Colon (tissue), 2 donors: Measurements from ENCODE around the gene NCAM2.

Experiments
- FAIRE-seq: peaks from 2 replicates; lab custom pipeline; 2012; peaks lifted over from hg19 to GRCh38; lab: Jason Lieb, UNC
- donor health status: control.
- donor health status: control.

Gene NCAM2

DNA sequence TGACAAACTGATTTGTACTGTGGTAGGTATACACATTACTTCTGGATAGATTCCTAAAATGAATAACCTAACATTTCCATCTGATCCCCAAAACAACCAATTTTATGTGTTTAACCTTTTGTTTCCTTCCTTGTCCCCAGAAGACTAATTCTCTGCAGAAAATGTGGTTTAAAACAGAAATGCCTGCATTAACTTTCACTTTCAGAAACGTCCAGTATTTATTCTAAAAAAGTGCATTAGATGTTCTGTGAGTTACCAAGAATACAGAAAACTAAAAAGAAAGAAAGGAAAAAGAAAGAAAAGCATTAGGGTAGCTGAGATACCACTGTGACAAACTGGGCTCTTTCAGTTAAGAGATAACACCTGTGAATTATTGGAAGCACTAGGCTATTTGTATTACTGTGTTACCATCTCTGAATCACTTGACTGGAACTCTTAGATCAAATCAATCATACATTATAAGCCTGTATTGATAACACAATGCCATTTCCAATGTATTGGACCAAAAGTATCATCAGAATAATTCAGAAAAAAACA, 177.7 kb downstream of the NCAM2 start:
- no peak for FAIRE-seq

DNA sequence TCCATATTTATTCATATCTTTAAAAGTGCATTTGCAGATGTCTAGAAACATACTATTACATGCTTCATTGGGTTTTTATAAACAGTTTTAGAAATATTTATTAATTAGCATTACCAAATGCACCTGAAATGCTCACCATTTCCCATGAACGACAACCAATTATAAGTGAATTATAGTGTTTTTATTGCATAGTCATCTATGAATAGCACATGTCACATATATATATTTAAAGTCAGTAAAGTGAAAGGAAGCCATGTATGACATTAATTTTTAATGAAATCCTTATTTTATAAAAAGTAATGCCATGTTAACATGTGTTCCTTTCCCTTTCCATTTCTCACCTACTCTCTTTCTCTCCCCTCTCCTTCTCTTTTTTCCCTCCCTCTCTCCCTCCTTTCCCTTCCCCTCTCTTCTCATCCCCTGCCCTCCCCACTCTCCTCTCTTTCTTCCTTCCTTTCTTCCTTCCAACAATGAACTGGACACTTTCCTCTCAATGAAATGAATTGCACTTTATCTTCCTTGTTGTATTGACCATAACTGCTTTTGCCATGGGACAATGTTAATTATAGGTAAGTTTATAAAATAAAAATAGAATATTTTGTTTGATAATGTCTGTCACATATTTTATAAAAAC, 179.3 kb downstream of the NCAM2 start:
- FAIRE-seq, result no peak

DNA sequence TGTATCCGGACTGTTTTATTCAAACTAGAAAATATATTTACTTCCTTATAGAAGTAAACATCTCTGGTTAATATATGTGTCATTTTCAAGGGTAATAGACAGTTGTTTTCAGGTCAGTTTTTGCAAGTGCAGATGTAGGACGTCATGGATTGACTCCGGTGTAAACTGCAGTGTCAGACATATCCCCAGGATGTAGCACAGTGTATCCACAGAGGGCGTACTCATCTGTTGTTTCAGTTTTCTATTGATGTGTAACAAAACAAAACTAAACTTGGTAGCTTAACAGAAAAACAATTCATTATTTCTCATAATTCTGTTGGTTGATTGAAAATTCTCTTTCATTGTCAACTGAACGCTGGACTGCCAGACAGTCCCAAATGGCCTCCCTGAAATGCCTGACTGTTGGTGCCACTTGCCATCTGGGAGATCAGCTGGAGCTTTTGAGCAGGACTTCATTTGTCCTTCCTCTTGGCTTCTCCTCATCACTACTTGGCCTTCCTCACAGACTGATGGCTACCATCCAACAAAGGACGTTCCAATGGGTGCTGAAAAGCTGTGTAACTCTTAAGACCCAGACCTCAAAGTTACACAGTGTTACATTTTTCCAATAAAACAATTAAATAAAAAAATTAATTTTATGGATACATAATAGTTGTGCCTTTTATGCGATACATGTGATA, 181.6 kb downstream of the NCAM2 start:
- FAIRE-seq, result no peak

DNA sequence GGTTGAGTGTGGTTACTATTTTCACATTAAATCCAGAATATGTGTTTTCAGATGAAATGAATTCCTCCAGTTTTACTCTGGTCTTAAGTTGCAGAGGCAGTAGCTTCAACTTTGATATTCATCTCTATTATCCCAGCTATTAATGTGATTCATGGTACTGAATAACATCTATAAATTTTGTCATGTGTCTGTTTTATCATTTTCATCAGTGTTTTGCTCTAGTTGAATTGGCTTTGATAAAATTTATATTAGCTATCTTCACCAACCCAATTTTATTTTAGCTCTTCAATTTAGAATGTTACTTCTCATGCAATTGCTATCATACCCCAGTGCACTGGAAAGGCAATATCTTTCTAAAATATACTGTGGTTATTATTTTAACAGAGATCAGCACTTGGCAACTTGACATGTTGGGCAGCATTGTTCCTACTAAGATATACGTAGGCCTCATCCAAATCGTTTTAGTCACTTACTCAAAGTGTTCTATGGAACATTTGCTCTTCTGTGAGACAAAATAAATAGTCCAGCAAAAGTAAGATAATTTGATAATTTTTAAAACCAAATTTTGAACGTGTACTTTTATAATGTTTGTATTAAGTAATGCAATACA, 184.3 kb downstream of the NCAM2 start:
- no peak for FAIRE-seq

DNA sequence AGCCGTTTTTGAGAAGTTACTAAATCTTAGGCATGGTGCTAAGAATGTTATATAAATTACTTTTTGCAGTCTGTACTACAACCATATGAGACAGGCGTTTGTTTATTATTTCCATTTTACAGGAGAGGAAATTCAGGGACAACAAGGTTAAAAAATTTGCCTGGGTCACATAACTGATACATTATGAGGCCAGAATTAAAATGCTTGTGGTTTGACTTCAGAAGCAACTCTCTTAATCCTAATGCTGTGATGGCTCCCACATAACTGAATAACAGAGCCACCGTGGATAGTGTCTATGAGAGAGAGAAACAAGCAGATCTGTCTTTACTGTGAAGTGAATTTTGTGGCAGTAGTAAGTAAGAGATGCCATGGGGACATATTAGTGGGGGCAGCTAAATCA, 184.9 kb downstream of the NCAM2 start:
- FAIRE-seq, result no peak

DNA sequence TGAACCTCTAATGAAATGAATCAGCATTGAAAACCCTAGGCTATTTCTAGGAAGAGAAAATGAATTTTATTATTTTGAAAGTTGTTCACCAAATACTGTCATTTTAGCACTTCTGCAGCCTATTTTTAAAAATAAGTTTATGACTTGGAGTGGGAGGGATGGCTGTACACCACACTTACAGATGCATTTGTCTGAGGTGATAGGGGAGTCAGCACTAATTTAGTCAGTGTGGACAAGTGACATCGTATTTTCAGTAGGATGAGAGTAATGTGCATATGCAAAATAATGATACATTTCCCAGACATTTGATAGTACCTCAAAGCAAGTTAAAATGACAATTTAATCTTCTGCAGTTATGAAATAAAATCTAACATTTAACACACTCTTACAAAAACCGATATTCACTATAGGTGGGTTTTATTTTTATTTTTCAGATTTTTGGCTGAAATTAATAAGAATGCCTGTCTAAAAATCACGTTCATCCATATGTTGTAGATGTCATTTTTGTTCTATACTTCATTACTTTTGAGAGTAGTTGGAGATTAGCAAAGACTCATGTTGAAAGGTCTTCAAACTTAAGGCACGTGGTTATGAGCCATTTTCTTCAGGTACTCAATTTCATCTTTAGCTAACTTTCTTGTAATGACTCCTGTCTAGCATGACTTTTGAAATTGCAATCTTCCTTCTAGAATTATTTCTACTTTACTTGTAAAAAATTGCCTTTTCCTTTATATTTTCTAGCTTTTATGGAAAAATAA, 186.7 kb downstream of the NCAM2 start:
- FAIRE-seq, result no peak

DNA sequence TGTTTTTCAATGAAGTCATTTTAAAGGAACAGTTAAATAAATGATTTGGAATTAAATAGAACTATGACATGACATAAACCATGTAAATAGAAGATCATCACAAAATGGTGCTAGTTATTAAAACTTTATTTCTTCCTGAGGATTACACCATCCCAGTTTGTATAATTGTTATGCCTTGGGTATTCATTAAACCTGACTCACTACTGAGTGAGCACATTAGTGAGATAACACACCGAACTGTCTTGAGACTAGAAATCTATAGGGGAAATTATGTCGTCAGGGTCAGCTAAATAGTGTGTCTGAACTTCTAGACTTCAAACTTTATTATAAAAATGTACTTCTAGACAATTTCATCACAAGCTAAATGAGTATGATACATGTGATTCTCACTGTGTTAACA, 189.4 kb downstream of the NCAM2 start:
- no peak for FAIRE-seq

DNA sequence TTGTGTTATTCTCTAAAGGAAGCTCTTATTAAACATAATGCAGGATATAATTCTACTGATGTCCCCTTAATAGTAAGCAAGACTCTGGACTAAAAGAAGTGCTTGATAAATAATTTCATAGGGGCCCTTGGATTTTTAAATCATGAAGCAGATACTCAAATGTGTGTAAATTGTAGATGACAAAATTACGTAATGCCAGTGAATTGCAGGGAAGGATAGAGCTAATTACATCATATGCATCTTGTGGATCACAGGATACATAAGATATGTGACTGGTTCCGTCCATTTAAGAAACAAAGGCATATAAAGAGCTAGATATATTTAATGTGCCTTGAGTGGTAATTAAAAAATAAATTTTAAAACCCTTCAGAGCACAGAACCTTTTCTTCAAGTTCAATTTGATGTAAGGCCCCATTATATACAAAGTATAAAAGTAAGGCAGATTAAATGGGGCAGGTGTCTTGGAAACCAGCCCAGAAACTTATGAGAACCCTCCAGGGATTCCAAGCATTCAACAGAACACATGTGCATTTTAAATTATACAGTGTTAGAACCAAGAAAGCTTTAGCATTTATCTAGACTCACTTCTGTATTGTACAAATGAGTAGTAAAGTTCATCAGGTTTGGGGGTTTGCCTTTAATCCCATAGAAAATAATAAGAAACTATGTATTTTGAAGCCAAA, 190.4 kb downstream of the NCAM2 start:
- FAIRE-seq, result no peak

DNA sequence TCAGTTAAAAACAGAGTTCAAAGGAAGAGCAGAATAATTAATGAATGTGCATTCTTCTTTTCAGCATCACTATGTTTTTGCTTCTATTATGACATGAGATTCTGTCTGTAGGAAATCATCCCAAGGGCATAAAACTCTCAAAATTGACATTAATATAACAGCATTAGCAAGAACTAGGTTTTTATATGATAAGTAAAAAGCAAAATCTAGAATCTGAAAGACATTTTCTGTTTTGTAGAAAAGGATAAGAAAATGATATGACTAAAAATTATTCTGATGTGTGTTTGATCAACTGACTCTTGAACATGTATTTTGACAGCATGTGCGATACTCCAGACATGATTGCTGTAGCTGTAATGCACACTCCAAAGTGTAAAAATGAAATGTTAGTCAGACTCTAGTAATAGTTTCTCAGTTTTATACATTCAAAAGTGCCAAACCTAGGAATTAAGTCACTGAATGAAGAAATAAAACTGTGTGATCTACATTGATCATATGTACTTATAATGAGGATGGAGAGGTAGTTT, 197.3 kb downstream of the NCAM2 start:
- FAIRE-seq, result no peak

DNA sequence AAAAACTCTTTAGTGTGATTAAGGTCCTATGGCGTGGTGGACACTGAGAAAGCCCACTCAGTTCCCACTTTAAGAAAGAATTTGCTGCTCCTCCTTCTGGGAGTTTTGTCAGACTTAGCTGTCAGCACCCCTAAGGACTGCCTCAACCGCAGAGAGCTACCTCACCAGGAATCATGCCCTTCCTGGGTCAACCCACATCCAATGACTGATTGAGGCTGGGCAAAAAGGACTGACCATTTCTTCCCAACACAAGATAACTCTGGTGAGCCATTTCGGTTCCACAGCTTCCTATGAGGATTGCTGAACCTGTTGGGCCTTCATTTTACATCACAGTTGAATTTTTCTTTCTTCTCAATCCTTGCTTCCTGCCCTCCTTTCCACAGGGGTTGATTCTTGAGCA, 197.9 kb downstream of the NCAM2 start:
- no peak for FAIRE-seq

DNA sequence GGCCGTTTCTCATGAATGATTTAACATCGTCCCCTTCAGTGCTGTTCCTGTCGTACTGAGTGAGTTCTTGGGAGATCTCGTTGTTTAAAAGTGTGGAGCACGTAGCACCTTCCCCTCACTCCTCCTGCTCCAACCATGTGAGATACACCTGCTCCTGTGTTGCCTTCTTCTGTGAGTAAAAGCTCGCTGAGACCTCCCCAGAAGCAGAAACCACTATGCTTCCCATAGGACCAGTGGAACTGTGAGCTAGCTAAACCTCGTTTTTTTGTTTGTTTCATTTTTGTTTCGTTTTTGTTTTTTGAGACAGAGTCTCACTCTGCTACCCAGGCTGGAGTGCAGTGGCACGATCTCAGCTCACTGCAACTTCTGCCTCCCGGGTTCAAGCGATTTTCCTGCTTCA, 198.6 kb downstream of the NCAM2 start:
- FAIRE-seq, result no peak

DNA sequence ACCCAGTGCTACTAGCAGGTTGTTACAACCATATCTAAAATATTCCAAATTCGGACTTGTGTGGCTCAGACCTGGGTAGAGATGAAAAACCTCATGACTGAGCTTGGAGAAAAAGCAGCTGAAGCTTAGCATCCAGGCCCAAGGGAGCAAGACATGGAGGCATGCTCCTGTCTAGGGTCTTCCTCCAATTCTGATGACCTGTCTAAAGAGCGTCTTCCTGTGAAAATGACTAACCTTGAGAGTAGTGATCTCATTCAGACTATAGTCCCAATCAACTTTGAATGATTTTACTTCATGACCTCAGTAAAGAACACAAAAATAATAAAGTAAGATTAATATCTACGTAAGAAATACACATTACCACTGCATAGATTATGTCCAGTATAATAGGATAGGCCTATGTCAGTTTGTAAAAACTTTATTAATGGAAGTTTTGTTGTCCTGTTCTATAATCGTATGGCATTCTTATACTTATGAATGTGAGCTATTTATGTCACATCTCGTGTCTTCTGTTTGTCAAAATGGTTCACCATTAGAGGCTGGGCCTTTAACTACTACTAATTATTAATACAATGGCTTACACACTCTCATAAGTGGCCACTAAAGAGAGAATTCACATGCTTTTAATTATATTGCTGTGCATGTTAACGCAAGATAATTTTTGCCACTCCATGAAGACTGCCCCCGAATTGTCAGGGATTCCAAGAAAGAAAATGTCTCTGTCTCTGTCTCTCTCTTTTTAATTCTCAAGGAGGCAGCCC, 201.3 kb downstream of the NCAM2 start:
- no peak for FAIRE-seq

DNA sequence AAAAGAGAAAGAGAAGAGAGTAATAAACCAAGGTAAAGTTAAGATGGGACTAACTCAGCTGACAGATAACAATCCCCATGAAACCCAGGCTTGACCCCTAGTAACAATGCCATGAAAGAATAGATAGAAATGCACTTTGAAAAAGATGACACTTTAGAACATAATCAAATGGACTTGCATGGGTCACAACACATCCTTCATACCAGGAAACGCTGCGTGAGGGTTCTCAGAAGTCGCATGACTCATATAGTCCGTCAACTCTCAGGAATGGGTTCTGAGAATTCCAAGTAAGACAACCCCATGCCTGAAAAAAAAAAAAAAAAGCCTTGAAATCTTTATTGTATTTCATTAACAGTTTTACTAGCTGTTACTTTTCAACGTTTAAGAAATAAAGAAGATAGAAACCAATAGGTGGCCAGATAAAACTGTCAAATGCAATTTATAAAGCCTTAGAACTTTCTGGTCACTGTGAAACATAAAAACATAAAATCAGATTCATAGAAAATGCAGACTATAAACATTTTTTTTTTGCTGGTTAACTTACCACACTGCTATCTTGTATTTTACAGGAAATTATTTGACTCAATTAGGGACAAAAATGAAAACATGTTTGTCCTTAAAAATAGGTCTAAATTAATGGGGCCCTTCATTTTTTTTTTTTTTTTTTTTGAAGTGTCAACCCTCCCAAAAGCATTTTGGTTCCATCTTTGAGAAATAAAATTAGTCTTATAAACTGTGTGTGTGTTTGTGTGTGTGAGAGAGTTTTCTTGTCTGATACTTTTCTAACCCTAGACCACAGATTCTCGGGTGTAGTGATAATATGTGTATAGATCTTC, 202.1 kb downstream of the NCAM2 start:
- FAIRE-seq, result no peak

DNA sequence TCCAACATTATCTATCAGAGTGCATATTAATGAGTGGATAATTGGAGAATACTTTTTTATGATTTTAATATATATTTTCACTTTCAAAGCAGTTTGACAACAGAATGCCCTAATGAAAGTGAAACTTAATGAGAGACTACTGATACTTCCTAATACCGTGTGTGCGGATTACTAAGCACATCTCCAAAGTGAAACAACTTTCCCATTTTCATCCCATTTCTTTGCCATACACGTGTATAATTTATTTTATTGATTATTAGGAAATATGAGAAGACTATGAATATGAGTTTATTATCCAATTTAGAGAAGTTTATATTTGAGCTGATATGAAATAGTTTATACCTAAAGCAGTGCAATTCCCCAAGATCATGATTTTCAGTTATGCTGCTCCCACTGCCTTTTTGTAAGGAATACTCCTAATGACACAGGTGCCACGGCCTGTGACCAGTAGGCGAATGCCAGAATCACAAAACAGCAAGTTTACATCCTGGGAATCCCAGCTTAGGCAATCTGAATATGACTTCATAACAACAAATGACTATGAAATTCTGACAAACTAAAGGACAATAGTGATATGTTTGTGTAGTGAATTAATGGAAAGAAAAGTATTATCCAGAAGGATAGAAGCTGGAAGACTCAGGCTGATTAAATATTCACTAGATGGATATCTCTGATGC, 202.9 kb downstream of the NCAM2 start:
- no peak for FAIRE-seq

DNA sequence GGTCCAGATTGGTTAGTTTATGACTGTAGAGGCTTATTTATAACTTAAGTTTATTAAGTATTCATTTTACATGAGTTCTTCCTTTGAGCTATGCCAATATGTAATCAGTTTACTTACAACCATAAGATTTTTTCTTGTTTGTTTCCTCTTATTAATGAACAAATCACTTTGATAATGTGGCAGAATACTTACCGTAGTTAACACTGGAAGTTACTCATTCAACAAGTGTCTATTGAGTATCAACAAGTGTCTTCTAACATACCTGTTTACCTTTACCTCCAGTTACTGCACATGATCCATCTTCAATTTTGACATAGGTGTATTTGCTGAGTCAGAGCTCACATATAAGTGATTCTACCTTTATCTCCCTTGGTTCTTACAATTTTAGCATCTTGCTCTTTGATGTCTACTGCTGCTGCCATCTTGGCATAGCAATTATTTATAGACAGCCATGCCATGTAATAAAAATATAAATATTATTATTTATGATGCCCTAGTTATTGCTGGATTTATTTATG, 205.7 kb downstream of the NCAM2 start:
- FAIRE-seq, result no peak

DNA sequence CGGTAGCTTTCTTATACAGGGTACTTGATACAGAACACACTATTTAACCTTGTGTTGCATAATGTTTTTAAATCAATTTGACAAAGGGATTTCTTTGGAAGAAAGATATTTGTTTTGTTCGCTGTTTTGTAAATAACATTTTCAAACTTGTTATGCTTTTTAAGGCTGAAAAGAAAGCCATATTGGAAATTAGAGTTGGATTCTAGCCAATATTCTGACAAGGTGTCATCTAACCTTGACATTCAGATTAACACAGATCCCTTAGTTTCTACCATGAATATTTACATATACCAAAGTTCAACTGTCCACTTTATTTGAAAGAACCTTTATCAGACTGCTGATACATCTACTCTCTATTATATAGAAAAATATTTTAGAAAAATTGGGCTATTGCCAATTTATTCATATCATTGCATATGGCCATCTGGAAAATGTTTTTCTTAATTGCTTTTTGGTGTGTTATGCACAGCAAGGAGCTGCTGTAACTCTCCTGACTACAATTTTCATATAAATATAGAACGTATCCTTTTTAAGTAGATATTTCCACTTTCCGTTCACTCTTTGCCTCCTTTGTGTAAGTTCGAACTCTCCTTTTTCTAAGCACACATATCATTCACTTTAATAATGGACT, 206.3 kb downstream of the NCAM2 start:
- no peak for FAIRE-seq

DNA sequence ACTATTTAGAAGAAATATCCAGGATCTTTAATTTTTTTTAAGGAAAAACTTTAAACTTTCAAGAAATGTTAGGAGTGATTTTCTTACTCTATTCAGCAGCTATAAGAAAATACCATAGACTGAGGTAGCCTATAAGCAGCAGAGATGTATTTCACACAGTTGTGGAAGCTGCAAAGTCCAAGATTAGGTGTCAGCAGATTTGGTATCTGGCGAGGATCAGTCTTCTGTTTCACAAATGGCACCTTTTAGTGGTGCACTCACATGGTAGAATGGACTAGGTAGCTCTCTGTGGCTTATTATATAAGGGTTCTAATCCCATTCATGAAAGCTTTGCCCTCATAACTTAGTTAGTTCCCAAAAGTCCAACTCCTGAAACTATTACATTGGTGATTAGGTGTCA, 207.4 kb downstream of the NCAM2 start:
- no peak for FAIRE-seq

DNA sequence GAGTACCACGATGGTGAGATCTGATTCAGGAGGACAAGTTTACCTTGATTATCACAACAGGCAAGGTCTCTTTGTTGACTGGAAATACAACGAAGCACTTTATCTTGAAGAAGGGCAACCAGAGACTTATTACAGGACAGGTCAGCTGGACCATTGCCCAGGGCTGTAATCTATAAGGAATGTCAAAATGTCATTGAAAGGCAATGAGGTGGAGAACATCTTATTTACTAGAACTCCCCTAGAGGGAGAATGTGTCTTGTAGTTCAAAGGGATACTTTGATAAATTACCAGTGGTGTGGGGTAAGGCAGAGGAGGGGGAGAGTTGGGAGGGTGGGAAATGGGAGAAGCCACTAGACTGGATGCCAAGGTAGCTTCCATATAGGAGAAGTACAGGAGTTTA, 212.3 kb downstream of the NCAM2 start:
- no peak for FAIRE-seq

DNA sequence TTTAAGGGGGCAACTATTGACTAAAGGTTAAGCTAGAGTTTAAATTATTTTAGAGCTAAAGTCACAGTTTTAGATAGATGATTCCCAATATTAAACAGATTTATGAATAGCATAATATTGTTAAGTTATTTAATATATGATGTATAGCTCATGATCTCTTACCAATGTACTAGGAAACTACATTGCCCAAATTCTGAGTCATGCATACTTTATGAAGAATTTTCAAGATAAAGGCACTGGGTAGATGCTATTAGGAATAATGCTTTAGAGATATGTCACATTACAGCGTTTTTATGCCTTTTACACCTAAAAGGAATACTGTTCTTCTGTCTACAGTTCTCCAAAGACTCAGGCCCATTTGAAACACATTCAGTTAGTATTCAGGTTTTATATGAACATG, 215.1 kb downstream of the NCAM2 start:
- no peak for FAIRE-seq
